Measurements from ENCODE around the gene MS4A3. TPM values are rescaled to one million over a fixed set of nuclear protein-coding genes. Genes with fewer than 3 reads are reported as not detected.
"Not testable (repeated sequence)": the region's sequence is repeated elsewhere in the genome, so short reads cannot be mapped to it uniquely, and the experiment has no call there.

MS4A3 gene
- polyA plus RNA-seq (2013): 30.5 TPM

DNA sequence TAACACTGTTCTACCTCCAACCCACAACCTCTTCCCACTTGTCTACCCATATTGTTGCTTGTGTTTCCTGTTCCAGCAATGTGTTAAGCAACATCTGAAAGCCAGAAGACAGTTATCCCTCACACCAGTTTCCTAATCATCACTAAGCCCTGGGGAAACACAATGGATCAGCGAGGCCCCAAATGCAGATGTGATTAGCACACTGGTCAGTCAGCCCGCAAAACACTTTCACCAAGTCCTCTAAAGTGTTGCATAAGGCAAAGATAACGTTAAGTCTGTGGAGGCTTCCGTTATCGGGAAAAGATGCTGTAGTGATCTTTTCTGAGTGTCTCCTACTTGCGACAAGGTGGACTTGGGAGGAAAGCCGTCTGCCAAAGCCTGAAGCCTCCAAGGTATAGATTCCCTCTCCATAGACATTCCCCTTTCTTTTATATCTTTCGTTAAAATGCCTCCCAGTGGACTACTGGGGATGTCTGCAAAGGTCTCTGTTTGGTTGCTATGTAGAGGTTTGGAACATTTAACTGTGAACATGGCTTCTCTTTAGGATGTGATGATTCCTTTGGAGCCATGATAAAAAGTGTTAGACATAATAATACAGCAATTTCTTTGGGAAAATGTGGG, at the start of gene MS4A3:
MS4A3 (plus strand) TSS at position 317 of the 621 bp plus-strand sequence. CDS start 4,496 bp downstream, outside the sequence.
- Histone ChIP-seq H3K27ac (ENCODE audit: insufficient read depth in 1 of 2, low read depth in 1 of 2, low read length in 2 of 2, poor library complexity in 1 of 2, severe bottlenecking in 2 of 2) (no peak within 1 kb of the TSS), H3K4me1 (ENCODE audit: control extremely low read depth in 1 of 4, control insufficient read depth in 4 of 4, insufficient read depth in 4 of 4, low read length in 3 of 4) (peaks cover 6 to 16% (median 8%) of the 10 kb centered on the region in 4 experiments), H3K27me3 (replicated peaks in 2 of 5; ENCODE audit: control insufficient read depth in 4 of 5, insufficient read depth in 5 of 5, low read length in 4 of 5) (no peaks in the 10 kb centered on the region), H3K36me3 (ENCODE audit: control insufficient read depth in 4 of 4, insufficient read depth in 4 of 4, low read length in 3 of 4) (no peaks in the 10 kb centered on the region), H3K9me3 (ENCODE audit: control extremely low read depth in 1 of 5, control insufficient read depth in 4 of 5, insufficient read depth in 2 of 5, low read depth in 1 of 5, low read length in 4 of 5) (no peaks in the 10 kb centered on the region), H3K4me3 (ENCODE audit: control insufficient read depth in 1 of 7, extremely low read depth in 1 of 7, insufficient read depth in 4 of 7, low read depth in 2 of 7, low read length in 6 of 7) (peak within 1 kb of the TSS in 1 of 7 experiments; percentile 25)
- ChIA-PET CTCF (no interaction called here), POLR2A (no interaction called here)
- peak in 2 of 3 donors; percentile 28 to 46 for DNase-seq
- 75% methylated on average over 5 of the region's 8 CpGs for WGBS (ENCODE audit: insufficient coverage)

DNA sequence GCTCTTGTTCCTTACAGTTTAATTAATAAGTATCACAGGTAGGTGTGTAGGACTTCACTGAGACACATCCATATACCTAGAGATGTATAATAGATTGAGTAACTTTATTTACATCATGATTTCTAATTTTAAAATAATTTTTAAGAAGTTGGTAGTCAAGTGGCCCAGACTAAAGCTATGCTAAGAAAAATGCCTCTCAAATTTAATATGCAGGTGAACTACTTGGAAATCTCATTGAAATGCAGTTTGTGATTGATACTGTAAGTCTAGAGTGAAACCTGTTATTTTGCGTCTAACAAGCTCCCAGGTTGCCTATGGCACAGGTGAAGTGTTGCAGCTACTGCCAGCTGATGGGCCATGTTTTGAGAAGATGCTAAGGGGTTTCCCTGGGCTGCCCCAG, 39.6 kb upstream of the MS4A3 start, which contains the start of gene OOSP4B:
OOSP4B (plus strand) TSS at position 301 of the 400 bp plus-strand sequence.
- POLR2A ChIA-PET: no interaction called here
- Histone ChIP-seq H3K4me1 (ENCODE audit: control extremely low read depth in 1 of 4, control insufficient read depth in 4 of 4, insufficient read depth in 4 of 4, low read length in 3 of 4) (peaks cover 0 to 2% (median 0%) of the 10 kb centered on the region in 4 experiments), H3K36me3 (ENCODE audit: control insufficient read depth in 4 of 4, insufficient read depth in 4 of 4, low read length in 3 of 4) (no peaks in the 10 kb centered on the region), H3K27me3 (replicated peaks in 2 of 5; ENCODE audit: control insufficient read depth in 4 of 5, insufficient read depth in 5 of 5, low read length in 4 of 5) (no peaks in the 10 kb centered on the region), H3K9me3 (ENCODE audit: control extremely low read depth in 1 of 5, control insufficient read depth in 4 of 5, insufficient read depth in 2 of 5, low read depth in 1 of 5, low read length in 4 of 5) (no peaks in the 10 kb centered on the region), H3K27ac (ENCODE audit: insufficient read depth in 1 of 2, low read depth in 1 of 2, low read length in 2 of 2, poor library complexity in 1 of 2, severe bottlenecking in 2 of 2) (no peak within 1 kb of the TSS), H3K4me3 (ENCODE audit: control insufficient read depth in 1 of 7, extremely low read depth in 1 of 7, insufficient read depth in 4 of 7, low read depth in 2 of 7, low read length in 6 of 7) (no peak within 1 kb of the TSS)
- WGBS (ENCODE audit: insufficient coverage): 100% methylated on average over 1 of the region's 1 CpG
- no peak for DNase-seq
- CTCF ChIA-PET: interaction anchor here (1.1 kb wide), 1 partner anchor 14 kb away, joined by 3 read pairs; no protein-coding TSS in a partner anchor

DNA sequence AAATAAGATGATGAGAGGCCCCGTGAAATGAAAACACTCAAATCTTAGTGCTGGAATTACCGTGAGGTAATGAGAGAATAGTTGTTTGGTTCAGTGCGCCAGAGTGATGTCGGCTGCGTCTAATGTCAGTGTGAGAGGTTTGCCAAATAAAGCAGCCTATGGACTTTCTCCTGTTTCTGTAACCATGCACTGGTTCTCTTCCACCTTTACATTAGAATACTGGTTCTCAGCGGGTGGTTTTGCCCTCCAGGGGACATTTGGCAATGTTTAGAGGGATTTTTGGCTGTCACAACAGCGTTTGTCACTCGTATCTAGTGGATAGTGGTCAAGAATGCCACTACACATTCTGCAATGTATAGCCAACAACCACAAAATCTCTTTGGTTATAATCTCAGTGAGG, 38.4 kb upstream of the MS4A3 start:
- H3K4me1 ChIP-seq (ENCODE audit: control extremely low read depth in 1 of 4, control insufficient read depth in 4 of 4, insufficient read depth in 4 of 4, low read length in 3 of 4): peaks cover 0 to 2% (median 0%) of the 10 kb centered on the region in 4 experiments

GRCh38 chr11:60020376-60020775, 36.1 kb upstream of the MS4A3 start:
- H3K36me3 ChIP-seq (ENCODE audit: control insufficient read depth in 4 of 4, insufficient read depth in 4 of 4, low read length in 3 of 4); DNase-seq; H3K9me3 ChIP-seq (ENCODE audit: control extremely low read depth in 1 of 5, control insufficient read depth in 4 of 5, insufficient read depth in 2 of 5, low read depth in 1 of 5, low read length in 4 of 5); H3K4me3 ChIP-seq (ENCODE audit: control insufficient read depth in 1 of 7, extremely low read depth in 1 of 7, insufficient read depth in 4 of 7, low read depth in 2 of 7, low read length in 6 of 7); H3K4me1 ChIP-seq (ENCODE audit: control extremely low read depth in 1 of 4, control insufficient read depth in 4 of 4, insufficient read depth in 4 of 4, low read length in 3 of 4); POLR2A ChIA-PET; H3K27ac ChIP-seq (ENCODE audit: insufficient read depth in 1 of 2, low read depth in 1 of 2, low read length in 2 of 2, poor library complexity in 1 of 2, severe bottlenecking in 2 of 2); CTCF ChIA-PET; H3K27me3 ChIP-seq (replicated peaks in 2 of 5; ENCODE audit: control insufficient read depth in 4 of 5, insufficient read depth in 5 of 5, low read length in 4 of 5): not testable (repeated sequence)
- over 99% methylated on average over 16 of the region's 27 CpGs for WGBS (ENCODE audit: insufficient coverage)

More for the DNA sequence above, 38.4 kb upstream of the MS4A3 start:
- CTCF ChIA-PET: no interaction called here
- Histone ChIP-seq H3K4me3 (ENCODE audit: control insufficient read depth in 1 of 7, extremely low read depth in 1 of 7, insufficient read depth in 4 of 7, low read depth in 2 of 7, low read length in 6 of 7) (no peak overlapping the region), H3K27ac (ENCODE audit: insufficient read depth in 1 of 2, low read depth in 1 of 2, low read length in 2 of 2, poor library complexity in 1 of 2, severe bottlenecking in 2 of 2) (no peak overlapping the region), H3K36me3 (ENCODE audit: control insufficient read depth in 4 of 4, insufficient read depth in 4 of 4, low read length in 3 of 4) (no peaks in the 10 kb centered on the region), H3K27me3 (replicated peaks in 2 of 5; ENCODE audit: control insufficient read depth in 4 of 5, insufficient read depth in 5 of 5, low read length in 4 of 5) (no peaks in the 10 kb centered on the region), H3K9me3 (ENCODE audit: control extremely low read depth in 1 of 5, control insufficient read depth in 4 of 5, insufficient read depth in 2 of 5, low read depth in 1 of 5, low read length in 4 of 5) (no peaks in the 10 kb centered on the region)
- POLR2A ChIA-PET: no interaction called here
- 97% methylated on average over 5 of the region's 8 CpGs for WGBS (ENCODE audit: insufficient coverage)
- DNase-seq: no peak

- H3K27ac ChIP-seq (ENCODE audit: insufficient read depth in 1 of 2, low read depth in 1 of 2, low read length in 2 of 2, poor library complexity in 1 of 2, severe bottlenecking in 2 of 2): no peak overlapping the region
- H3K4me3 ChIP-seq (ENCODE audit: control insufficient read depth in 1 of 7, extremely low read depth in 1 of 7, insufficient read depth in 4 of 7, low read depth in 2 of 7, low read length in 6 of 7): no peak overlapping the region
- WGBS (ENCODE audit: insufficient coverage): 100% methylated on average over 2 of the region's 3 CpGs
- no peaks in the 10 kb centered on the region for H3K36me3 ChIP-seq (ENCODE audit: control insufficient read depth in 4 of 4, insufficient read depth in 4 of 4, low read length in 3 of 4)
- H3K9me3 ChIP-seq (ENCODE audit: control extremely low read depth in 1 of 5, control insufficient read depth in 4 of 5, insufficient read depth in 2 of 5, low read depth in 1 of 5, low read length in 4 of 5): peaks cover 0 to 2% (median 0%) of the 10 kb centered on the region in 5 experiments
- POLR2A ChIA-PET: no interaction called here
- no peaks in the 10 kb centered on the region for H3K4me1 ChIP-seq (ENCODE audit: control extremely low read depth in 1 of 4, control insufficient read depth in 4 of 4, insufficient read depth in 4 of 4, low read length in 3 of 4)
- CTCF ChIA-PET: no interaction called here
- no peak for DNase-seq
- no peaks in the 10 kb centered on the region for H3K27me3 ChIP-seq (replicated peaks in 2 of 5; ENCODE audit: control insufficient read depth in 4 of 5, insufficient read depth in 5 of 5, low read length in 4 of 5)
Measured at GRCh38 chr11:60029015-60029632, 27.3 kb upstream of the MS4A3 start.

GRCh38 chr11:60040109-60040508, 16.4 kb upstream of the MS4A3 start, which contains the start of gene OOSP2:
TSS of gene OOSP2 (plus strand) at chr11:60040409. CDS start at chr11:60040460, 51 bp downstream.
- no peaks in the 10 kb centered on the region for H3K36me3 ChIP-seq (ENCODE audit: control insufficient read depth in 4 of 4, insufficient read depth in 4 of 4, low read length in 3 of 4)
- ChIA-PET CTCF (no interaction called here), POLR2A (no interaction called here)
- WGBS (ENCODE audit: insufficient coverage): 94% methylated on average over 7 of the region's 8 CpGs
- H3K4me1 ChIP-seq (ENCODE audit: control extremely low read depth in 1 of 4, control insufficient read depth in 4 of 4, insufficient read depth in 4 of 4, low read length in 3 of 4): no peaks in the 10 kb centered on the region
- no peaks in the 10 kb centered on the region for H3K9me3 ChIP-seq (ENCODE audit: control extremely low read depth in 1 of 5, control insufficient read depth in 4 of 5, insufficient read depth in 2 of 5, low read depth in 1 of 5, low read length in 4 of 5)
- no peak for DNase-seq
- no peak within 1 kb of the TSS for H3K4me3 ChIP-seq (ENCODE audit: control insufficient read depth in 1 of 7, extremely low read depth in 1 of 7, insufficient read depth in 4 of 7, low read depth in 2 of 7, low read length in 6 of 7)
- no peak within 1 kb of the TSS for H3K27ac ChIP-seq (ENCODE audit: insufficient read depth in 1 of 2, low read depth in 1 of 2, low read length in 2 of 2, poor library complexity in 1 of 2, severe bottlenecking in 2 of 2)
- H3K27me3 ChIP-seq (replicated peaks in 2 of 5; ENCODE audit: control insufficient read depth in 4 of 5, insufficient read depth in 5 of 5, low read length in 4 of 5): no peaks in the 10 kb centered on the region

DNA sequence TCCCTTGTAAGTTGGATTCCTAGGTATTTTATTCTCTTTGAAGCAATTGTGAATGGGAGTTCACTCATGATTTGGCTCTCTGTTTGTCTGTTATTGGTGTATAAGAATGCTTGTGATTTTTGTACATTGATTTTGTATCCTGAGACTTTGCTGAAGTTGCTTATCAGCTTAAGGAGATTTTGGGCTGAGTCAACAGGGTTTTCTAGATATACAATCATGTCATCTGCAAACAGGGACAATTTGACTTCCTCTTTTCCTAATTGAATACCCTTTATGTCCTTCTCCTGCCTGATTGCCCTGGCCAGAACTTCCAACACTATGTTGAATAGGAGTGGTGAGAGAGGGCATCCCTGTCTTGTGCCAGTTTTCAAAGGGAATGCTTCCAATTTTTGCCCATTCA, 6.0 kb upstream of the MS4A3 start:
- H3K27ac ChIP-seq (ENCODE audit: insufficient read depth in 1 of 2, low read depth in 1 of 2, low read length in 2 of 2, poor library complexity in 1 of 2, severe bottlenecking in 2 of 2); H3K4me1 ChIP-seq (ENCODE audit: control extremely low read depth in 1 of 4, control insufficient read depth in 4 of 4, insufficient read depth in 4 of 4, low read length in 3 of 4); H3K27me3 ChIP-seq (replicated peaks in 2 of 5; ENCODE audit: control insufficient read depth in 4 of 5, insufficient read depth in 5 of 5, low read length in 4 of 5); POLR2A ChIA-PET; DNase-seq; CTCF ChIA-PET; H3K36me3 ChIP-seq (ENCODE audit: control insufficient read depth in 4 of 4, insufficient read depth in 4 of 4, low read length in 3 of 4); H3K9me3 ChIP-seq (ENCODE audit: control extremely low read depth in 1 of 5, control insufficient read depth in 4 of 5, insufficient read depth in 2 of 5, low read depth in 1 of 5, low read length in 4 of 5); H3K4me3 ChIP-seq (ENCODE audit: control insufficient read depth in 1 of 7, extremely low read depth in 1 of 7, insufficient read depth in 4 of 7, low read depth in 2 of 7, low read length in 6 of 7): not testable (repeated sequence)
